Mesodermal cell (in vitro differentiated cells): Measurements from ENCODE around the gene CACNB2.
"Not testable (repeated sequence)": the region's sequence is repeated elsewhere in the genome, so short reads cannot be mapped to it uniquely, and the experiment has no call there.

ENCODE experiments used
- H3K27ac ChIP-seq: 2 replicates; pipeline ENCODE4 v1.7.0; 2013; ENCODE audit warnings: mild to moderate bottlenecking, low read depth, low read length, moderate library complexity; ENCODE audit not compliant: severe bottlenecking
- H3K36me3 ChIP-seq: 2 replicates; pipeline ENCODE4 v1.7.1; 2013; ENCODE audit warnings: mild to moderate bottlenecking, low read length, moderate library complexity; ENCODE audit not compliant: control insufficient read depth, insufficient read depth
- H3K4me1 ChIP-seq: one replicate; pipeline ENCODE4 v1.7.1; 2013; ENCODE audit warnings: mild to moderate bottlenecking, low read length; ENCODE audit not compliant: insufficient read depth, control insufficient read depth, poor library complexity, severe bottlenecking
- H3K4me3 ChIP-seq: 2 replicates; pipeline ENCODE4 v1.7.0; 2013; ENCODE audit warnings: low read length, control low read depth, mild to moderate bottlenecking; ENCODE audit not compliant: insufficient read depth, poor library complexity, severe bottlenecking; ENCODE audit errors: extremely low read depth
- H3K9me3 ChIP-seq: 2 replicates; pipeline ENCODE4 v1.7.1; 2013; ENCODE audit warnings: mild to moderate bottlenecking, low read length, moderate library complexity; ENCODE audit not compliant: control insufficient read depth
- WGBS, 2 experiments: methylation state at CpG; one replicate each; pipeline ENCODE4 v1.1.5; 2013; ENCODE audit warnings: missing lambda C conversion rate in 2 of 2; ENCODE audit not compliant: insufficient coverage in 2 of 2; 5-methylcytosine and 5-hydroxymethylcytosine counted together

The CACNB2 gene

DNA sequence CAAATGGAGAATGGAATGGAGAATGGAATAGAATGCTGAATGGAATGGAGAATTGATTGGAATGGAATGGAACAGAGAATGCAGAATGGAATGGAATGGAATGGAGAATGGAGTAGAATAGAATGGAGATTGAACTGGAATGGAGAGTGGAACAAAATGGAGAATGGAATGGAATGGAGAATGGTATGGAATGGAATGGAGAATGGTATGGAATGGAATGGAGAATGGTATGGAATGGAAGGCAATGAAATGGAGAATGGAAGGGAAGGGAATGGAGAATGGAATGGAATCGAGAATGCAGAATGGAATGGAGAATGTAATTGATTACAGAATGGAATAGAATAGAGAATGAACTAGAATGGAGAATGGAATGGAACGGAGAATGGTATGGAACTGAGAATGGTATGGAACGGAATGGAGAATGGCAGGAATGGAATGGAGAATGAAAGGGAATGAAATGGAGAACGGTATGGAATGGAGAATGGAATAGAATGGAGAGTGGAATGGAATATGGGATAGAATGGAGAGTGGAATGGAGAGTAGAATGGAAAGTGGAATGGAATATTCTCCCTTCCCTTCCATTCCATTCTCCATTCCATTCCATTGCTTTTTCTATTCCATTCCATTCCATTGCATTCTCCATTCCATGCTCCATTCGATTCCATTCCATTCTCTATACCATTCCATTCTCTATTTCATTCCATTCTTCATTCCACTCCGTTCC, 422.9 kb downstream of the CACNB2 start:
- H3K27ac ChIP-seq: peak overlapping the region; percentile 20
- peaks cover 70% of the 10 kb centered on the region for H3K9me3 ChIP-seq
- H3K4me1 ChIP-seq: no peaks in the 10 kb centered on the region
- H3K36me3 ChIP-seq: peaks cover 15% of the 10 kb centered on the region
- 79 to 92% methylated on average over 6 of the region's 6 CpGs for WGBS, 2 experiments
- H3K4me3 ChIP-seq: no peak overlapping the region

DNA sequence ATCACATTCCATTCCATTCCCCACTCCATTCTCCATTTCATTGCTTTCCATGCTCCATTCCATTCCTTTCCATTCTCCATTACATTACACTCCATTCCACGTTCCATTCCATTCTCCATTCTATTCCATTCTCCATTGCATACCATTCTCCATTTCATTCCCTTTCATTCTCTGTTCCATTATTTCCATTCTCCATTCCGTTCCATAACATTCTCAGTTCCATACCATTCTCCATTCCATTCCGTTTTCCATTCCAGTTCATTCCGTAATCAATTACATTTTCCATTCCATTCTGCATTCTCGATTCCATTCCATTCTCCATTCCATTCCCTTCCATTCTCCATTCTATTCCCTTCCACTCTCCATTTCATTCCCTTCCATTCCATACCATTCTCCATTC, 424.8 kb downstream of the CACNB2 start:
- WGBS, 2 experiments: 94% methylated on average over 5 of the region's 5 CpGs
- Histone ChIP-seq H3K4me1 (no peaks in the 10 kb centered on the region), H3K4me3 (no peak overlapping the region), H3K9me3 (peaks cover 73% of the 10 kb centered on the region), H3K27ac (peak overlapping the region; percentile 33), H3K36me3 (peaks cover 3% of the 10 kb centered on the region)

DNA sequence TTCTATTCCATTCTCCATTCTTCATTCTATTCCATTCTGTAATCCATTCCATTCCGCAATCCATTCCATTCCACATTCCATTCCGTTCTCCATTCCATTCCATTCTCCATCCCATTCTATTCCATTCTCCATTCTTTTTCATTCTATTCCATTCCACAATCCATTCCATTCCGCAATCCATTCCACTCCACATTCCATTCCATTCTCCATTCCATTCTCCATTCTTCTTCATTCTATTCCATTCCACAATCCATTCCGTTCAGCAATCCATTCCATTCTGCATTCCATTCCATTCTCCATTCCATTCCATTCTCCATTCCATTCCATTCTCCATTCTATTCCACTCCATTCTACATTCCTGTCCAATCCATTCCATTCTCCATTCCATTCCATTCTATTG, 426.0 kb downstream of the CACNB2 start:
- 79 to 80% methylated on average over 4 of the region's 4 CpGs for WGBS, 2 experiments
- Histone ChIP-seq H3K27ac (no peak overlapping the region), H3K9me3 (peaks cover 75% of the 10 kb centered on the region), H3K4me1 (no peaks in the 10 kb centered on the region), H3K36me3 (no peaks in the 10 kb centered on the region), H3K4me3 (no peak overlapping the region)

DNA sequence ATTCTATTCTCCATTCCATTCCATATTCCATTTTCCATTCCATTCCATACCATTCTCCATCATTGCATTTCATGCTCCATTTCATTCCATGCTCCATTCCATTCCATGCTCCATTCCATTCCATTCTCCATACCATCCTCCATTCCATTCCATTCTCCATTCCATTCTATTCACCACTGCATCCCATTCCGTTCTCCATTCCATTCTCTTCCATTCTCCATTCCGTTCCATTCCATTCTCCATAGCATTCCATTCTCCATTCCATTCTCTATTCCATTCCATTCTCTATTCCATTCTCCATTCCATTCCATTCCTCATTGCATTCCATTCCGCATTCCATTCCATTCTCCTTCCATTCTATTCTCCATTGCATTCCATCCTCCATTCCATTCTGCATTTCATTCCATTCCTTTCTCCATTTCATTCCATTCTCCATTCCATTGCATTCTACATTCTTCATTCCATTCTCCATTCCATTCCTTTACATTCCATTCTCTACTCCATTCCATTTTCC, 427.2 kb downstream of the CACNB2 start:
- WGBS, 2 experiments: 90 to 95% methylated on average over 3 of the region's 3 CpGs
- Histone ChIP-seq H3K9me3 (peaks cover 78% of the 10 kb centered on the region), H3K27ac (peak overlapping the region; percentile 55), H3K4me1 (no peaks in the 10 kb centered on the region), H3K4me3 (no peak overlapping the region), H3K36me3 (no peaks in the 10 kb centered on the region)

DNA sequence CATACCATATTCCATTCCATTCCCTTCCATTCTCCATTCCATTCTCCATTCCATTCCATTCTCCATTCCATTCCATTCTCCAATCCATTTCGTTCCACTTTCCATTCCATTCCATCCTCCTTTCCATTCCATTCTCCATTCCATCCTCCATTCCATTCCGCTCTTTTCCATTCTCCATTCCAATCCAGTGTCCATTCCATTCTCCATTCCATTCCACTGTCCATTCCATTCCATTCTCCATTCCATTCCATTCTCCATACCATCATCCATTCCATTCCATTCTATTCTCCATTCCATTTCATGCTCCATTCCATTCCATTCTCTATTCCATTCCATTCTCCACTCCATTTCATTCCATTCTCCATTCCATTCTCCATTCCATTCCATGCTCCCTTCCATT, 430.2 kb downstream of the CACNB2 start:
- not testable (repeated sequence) for H3K4me1 ChIP-seq, H3K4me3 ChIP-seq, H3K27ac ChIP-seq, H3K36me3 ChIP-seq
- 80 to 91% methylated on average over 2 of the region's 2 CpGs for whole genome bisulfite sequencing, 2 experiments
- peaks cover 80% of the 10 kb centered on the region for H3K9me3 ChIP-seq

DNA sequence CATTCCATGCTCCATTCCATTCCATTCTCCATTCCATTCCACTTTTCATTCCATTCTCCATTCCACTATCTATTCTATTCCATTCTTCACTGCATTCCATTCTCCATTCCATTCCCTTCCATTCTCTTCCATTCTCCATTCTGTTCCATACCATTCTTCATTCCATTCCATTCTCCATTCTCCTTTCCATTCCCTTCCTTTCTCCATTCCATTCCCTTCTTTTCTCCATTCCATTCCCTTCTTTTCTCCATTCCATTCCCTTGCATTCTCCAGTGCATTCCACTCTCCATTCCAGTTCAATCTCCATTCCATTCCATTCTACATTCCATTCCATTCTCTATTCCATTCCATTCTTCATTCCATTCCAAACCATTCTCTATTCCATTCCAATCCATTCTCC, 430.9 kb downstream of the CACNB2 start:
- no peak overlapping the region for H3K4me3 ChIP-seq
- peaks cover 74% of the 10 kb centered on the region for H3K9me3 ChIP-seq
- no peak overlapping the region for H3K27ac ChIP-seq
- no peaks in the 10 kb centered on the region for H3K4me1 ChIP-seq
- peaks cover 13% of the 10 kb centered on the region for H3K36me3 ChIP-seq

DNA sequence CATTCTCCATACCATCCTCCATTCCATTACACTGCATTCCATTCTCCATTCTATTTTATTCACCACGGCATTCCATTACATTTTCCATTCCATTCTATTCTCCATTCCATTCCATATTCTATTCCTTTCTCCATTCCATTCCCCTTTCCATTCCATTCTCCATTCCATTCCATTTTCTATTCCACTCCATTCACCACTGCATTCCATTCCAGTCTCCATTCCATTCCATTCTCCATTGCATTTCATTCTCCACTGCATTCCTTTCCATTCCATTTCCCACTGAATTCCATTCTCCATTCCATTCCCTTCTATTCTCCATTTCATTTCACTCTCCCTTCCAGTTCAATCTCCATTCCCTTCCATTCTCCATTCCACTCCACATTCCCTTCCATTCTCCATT, 431.6 kb downstream of the CACNB2 start:
- Histone ChIP-seq H3K4me1 (no peaks in the 10 kb centered on the region), H3K36me3 (peaks cover 20% of the 10 kb centered on the region), H3K9me3 (peaks cover 72% of the 10 kb centered on the region), H3K4me3 (no peak overlapping the region), H3K27ac (no peak overlapping the region)
- 94 to 95% methylated on average over 1 of the region's 1 CpG for WGBS, 2 experiments

DNA sequence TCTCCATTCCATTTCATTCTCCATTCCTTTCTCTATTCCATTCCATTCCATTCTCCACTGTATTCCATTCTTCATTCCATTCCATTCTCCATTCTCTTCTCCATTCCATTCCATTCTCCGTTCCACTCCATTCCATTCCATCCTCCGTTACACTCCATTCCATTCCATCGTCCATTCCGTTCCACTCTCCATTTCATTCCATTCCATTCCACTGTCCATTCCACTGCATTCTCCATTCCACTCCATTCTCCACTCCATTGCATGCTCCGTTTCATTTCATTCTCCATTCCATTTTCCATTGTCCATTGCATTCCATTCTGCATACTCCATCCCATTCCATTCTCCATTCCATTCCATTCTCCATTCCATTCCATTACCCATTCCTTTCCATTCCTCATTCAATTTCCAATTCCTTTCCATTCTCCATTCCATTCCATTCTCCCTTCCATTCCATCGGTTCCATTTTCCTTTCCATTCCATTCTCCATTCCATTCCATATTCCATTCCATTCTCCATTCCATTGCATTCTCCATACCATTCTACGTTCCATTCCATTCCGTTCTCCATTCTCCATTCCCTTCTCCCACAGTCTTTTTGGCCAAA, 432.8 kb downstream of the CACNB2 start:
- no peaks in the 10 kb centered on the region for H3K4me1 ChIP-seq
- peaks cover 65% of the 10 kb centered on the region for H3K9me3 ChIP-seq
- H3K36me3 ChIP-seq: peaks cover 27% of the 10 kb centered on the region
- 80 to 83% methylated on average over 8 of the region's 8 CpGs for WGBS, 2 experiments
- no peak overlapping the region for H3K4me3 ChIP-seq
- H3K27ac ChIP-seq: no peak overlapping the region

DNA sequence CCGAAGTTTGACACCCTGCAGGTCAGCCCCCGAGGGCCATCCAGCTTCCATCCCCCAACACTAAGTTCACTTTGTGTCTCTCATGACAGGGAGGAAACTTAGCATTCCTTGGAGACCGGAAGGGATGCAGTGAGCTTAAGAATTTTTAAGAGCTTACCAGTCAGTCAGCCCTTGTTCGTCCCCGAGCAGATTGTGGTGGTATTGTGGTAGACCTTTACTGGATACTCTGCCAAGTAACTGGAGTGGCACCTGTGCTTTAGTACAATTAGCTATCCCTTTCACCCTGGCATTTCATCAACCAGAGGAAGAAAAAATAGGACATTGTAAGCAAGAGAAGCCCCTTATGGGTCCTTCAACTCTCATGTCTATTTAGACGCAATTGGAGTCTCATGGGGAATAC, 436.4 kb downstream of the CACNB2 start:
- Histone ChIP-seq H3K4me1 (no peaks in the 10 kb centered on the region), H3K36me3 (peaks cover 59% of the 10 kb centered on the region), H3K27ac (no peak overlapping the region), H3K4me3 (no peak overlapping the region), H3K9me3 (peaks cover 38% of the 10 kb centered on the region)
- WGBS, 2 experiments: 100% methylated on average over 2 to 3 of the region's 6 CpGs

DNA sequence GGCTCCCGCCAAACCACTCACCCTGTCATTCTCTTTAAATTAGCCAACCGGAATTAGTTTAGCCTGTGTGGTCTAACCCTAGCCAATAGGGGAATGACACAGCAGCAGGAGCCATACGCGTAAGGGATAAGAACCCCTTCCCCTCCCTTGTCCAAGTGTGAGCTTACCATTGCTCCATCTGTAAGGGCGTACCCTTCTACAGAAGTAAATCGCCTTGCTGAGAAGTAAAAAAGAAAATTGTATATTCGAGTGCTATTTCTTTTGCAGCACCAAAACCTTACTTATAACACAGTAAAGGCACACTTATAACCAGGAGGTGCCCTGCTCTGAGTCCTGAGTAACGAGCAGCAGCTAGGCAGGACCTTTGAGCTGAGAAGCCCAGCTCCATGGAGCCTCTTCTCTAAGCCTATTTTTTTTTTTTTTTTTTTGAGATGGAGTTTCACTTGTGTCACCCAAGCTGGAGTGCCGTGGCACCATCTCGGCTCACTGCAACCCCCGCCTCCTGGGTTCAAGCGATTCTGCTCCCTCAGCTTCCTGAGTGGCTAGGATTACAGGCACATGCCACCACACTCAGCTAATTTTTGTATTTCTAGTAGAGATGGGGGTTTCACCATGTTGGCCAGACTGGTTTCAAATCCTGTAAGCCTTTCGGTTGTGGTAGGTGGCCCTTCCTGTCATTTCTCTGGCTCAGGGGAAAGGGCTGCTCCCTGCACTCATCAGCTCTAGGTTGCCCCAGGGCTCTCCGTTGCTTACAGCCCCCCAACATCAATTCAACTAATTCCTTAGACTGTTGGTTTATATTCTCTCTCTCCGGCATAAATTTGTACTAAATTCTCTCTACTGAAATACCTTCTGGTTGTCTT, 437.8 kb downstream of the CACNB2 start:
- H3K27ac ChIP-seq: no peak overlapping the region
- H3K4me3 ChIP-seq: no peak overlapping the region
- H3K36me3 ChIP-seq: peaks cover 64% of the 10 kb centered on the region
- peaks cover 23% of the 10 kb centered on the region for H3K9me3 ChIP-seq
- WGBS, 2 experiments: 76 to 87% methylated on average over 7 to 9 of the region's 15 CpGs
- H3K4me1 ChIP-seq: peaks cover 7% of the 10 kb centered on the region
